ENCODE data around the gene ATRIP.

GRCh38 chr3:48407542-48408099 is 38.9 kb upstream of the ATRIP start:
- TF ChIP-seq CTCF (IDR thresholded peaks at IDR 0.05) (no peak), POLR2A (IDR thresholded peaks at IDR 0.05) (no peak)
